Tibial nerve (tissue), 4 donors: ENCODE results near the gene CCDC183. TPM values are rescaled to one million over a fixed set of nuclear protein-coding genes. Genes with fewer than 3 reads are reported as not detected.

Experiments
- DNase-seq, 2 donors: peaks; one replicate each; pipeline ENCODE4 v3.0.0-alpha.2; 2019; ENCODE audit warnings: low spot score in 2 of 2
- H3K27ac ChIP-seq, 4 donors: fragments of 200-600 bp; sonication (generic) in 3 of 4; one replicate each; pipeline ENCODE4 v1.5.1; 2017 to 2019; ENCODE audit warnings: mild to moderate bottlenecking in 1 of 4
- H3K27me3 ChIP-seq, 2 donors: fragments of 200-600 bp; sonication (generic) in 1 of 2; one replicate each; pipeline versions ENCODE4 v1.5.1 to v1.6.0; 2017 to 2019
- H3K36me3 ChIP-seq, 3 donors: fragments of 200-600 bp; sonication (generic); one replicate each; pipeline ENCODE4 v1.5.1; 2018 to 2019
- H3K4me1 ChIP-seq, 4 donors: fragments of 200-600 bp; sonication (generic) in 3 of 4; one replicate each; pipeline ENCODE4 v1.5.1; 2017 to 2019
- H3K4me3 ChIP-seq, 4 donors: fragments of 200-600 bp; sonication (generic) in 3 of 4; one replicate each; pipeline ENCODE4 v1.5.1; 2017 to 2019; ENCODE audit warnings: mild to moderate bottlenecking in 1 of 4, moderate library complexity in 1 of 4
- H3K9me3 ChIP-seq, 4 donors: fragments of 200-600 bp; sonication (generic) in 3 of 4; one replicate each; pipeline ENCODE4 v1.5.1; 2017 to 2019
- CTCF ChIP-seq, 5 experiments: fragments of 200-600 bp in 3 of 5; fragments of 450-650 bp in 2 of 5; sonication (generic) in 3 of 5; IDR thresholded peaks; one replicate each; pipeline ENCODE4 v1.5.1; 2016 to 2019; ENCODE audit warnings: antibody characterized with exemption in 5 of 5, mild to moderate bottlenecking in 3 of 5, moderate library complexity in 2 of 5
- EP300 ChIP-seq, 2 donors: sonication (generic); formaldehyde crosslinking; IDR thresholded peaks; one replicate each; pipeline ENCODE4 v1.6.1; 2017; ENCODE audit warnings: antibody characterized with exemption in 2 of 2, mild to moderate bottlenecking in 1 of 2
- POLR2A ChIP-seq, 2 donors: fragments of 450-650 bp; IDR thresholded peaks; one replicate each; pipeline ENCODE4 v1.6.1; 2017; ENCODE audit warnings: antibody characterized with exemption in 2 of 2, mild to moderate bottlenecking in 2 of 2, moderate library complexity in 2 of 2
- WGBS, 2 donors: methylation state at CpG; one replicate each; pipeline ENCODE4 v1.1.5; 2018; 5-methylcytosine and 5-hydroxymethylcytosine counted together
- total RNA-seq, 4 donors: library from RNA; depleted of rRNA; stranded (reverse); fragments of >200 nt; gene quantifications; one replicate each; pipeline ENCODE4 v1.1.0, GENCODE V29; 2016

Gene CCDC183
- total RNA-seq, 4 donors from 2014 or later, result 1.5 to 5.1 (median 4.1) TPM

GRCh38 chr9:136849960-136850865 is 54.1 kb downstream of the CCDC183 start:
- Histone ChIP-seq H3K27ac (peak overlapping the region; percentile 74 to 94 (median 86)), H3K4me1 (peaks cover 0 to 63% (median 20%) of the 10 kb centered on the region in 4 donors), H3K36me3 (peaks cover 0 to 18% (median 0%) of the 10 kb centered on the region in 3 donors), H3K27me3 (peaks cover 3 to 24% of the 10 kb centered on the region in 2 donors), H3K4me3 (peak overlapping the region; percentile 51 to 85 (median 72)), H3K9me3 (no peaks in the 10 kb centered on the region)
- 60 to 61% methylated on average over 20 to 28 of the region's 43 CpGs for WGBS, 2 donors
- TF ChIP-seq CTCF (IDR thresholded peaks at IDR 0.05) (no peak), EP300 (IDR thresholded peaks at IDR 0.05) (no peak), POLR2A (IDR thresholded peaks at IDR 0.05) (no peak)
- no peak for DNase-seq

DNA sequence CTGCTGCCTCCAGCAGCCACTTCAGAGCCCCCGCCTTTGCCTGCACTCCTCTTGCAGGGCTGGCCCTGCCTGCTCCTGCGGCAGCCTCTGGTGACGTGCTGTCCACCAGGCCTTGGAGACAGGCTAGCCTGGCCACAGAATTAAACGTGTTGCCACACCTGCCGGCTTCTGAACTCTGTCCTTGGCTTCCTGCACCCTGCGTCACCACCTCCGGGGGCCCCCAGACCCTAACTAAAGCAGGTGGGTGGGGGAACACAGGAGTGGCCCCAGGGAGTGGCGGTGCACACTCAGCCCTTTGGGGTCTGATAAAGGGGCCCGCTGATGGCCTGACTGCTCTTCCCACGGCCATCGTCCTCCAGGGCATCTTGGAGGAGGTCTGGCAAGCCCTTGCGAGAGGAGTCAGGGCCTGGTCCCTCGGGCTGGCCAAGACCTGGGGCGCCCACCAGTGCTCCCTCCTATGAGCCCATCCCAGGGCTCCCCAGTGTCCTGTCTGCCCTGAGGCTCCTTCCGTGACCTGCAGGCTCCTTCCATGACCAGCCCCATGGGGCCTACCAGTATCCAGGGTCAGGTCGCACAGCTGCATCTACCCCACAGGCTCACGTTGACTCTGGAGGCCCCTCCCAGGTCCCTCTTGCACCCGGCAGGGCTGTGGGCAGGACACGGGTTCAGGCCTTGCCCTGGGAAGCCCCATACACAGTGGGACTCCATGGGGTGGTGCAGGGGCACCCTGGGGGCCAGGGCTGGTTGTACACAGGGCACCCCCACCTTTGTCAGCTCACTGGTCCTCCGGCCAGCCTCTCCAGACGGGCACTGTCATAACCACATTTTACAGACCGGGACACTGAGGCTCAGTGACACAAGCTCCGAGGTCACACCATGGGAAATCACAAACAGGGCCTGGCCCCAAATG is 55.0 kb downstream of the CCDC183 start:
- Histone ChIP-seq H3K27me3 (peaks cover 0 to 16% of the 10 kb centered on the region in 2 donors), H3K9me3 (no peaks in the 10 kb centered on the region), H3K36me3 (peaks cover 0 to 18% (median 0%) of the 10 kb centered on the region in 3 donors), H3K4me3 (no peak overlapping the region), H3K4me1 (peaks cover 0 to 55% (median 20%) of the 10 kb centered on the region in 4 donors), H3K27ac (peak overlapping the region in 1 of 4 donors; percentile 91)
- DNase-seq, result no peak
- TF ChIP-seq POLR2A (IDR thresholded peaks at IDR 0.05), result no peak
- TF ChIP-seq EP300 (IDR thresholded peaks at IDR 0.05), result no peak
- no peak for TF ChIP-seq CTCF (IDR thresholded peaks at IDR 0.05)
- 71 to 76% methylated on average over 11 to 20 of the region's 23 CpGs for WGBS, 2 donors

GRCh38 chr9:136851941-136852663 is 56.0 kb downstream of the CCDC183 start, which contains the start of gene MAMDC4:
TSS of gene MAMDC4 (plus strand) at chr9:136852346. CDS start at chr9:136852417, 71 bp downstream.
- peaks cover 0 to 18% (median 0%) of the 10 kb centered on the region in 3 donors for H3K36me3 ChIP-seq
- TF ChIP-seq CTCF (IDR thresholded peaks at IDR 0.05) (no peak), POLR2A (IDR thresholded peaks at IDR 0.05) (no peak), EP300 (IDR thresholded peaks at IDR 0.05) (no peak)
- H3K4me3 ChIP-seq, result no peak within 1 kb of the TSS
- H3K4me1 ChIP-seq, result peaks cover 0 to 47% (median 17%) of the 10 kb centered on the region in 4 donors
- WGBS, 2 donors, result 70 to 72% methylated on average over 22 to 23 of the region's 23 CpGs
- H3K9me3 ChIP-seq, result no peaks in the 10 kb centered on the region
- no peak for DNase-seq
- peaks cover 0 to 9% of the 10 kb centered on the region in 2 donors for H3K27me3 ChIP-seq
- no peak within 1 kb of the TSS for H3K27ac ChIP-seq

GRCh38 chr9:136852664-136853595 is 56.8 kb downstream of the CCDC183 start:
- 55 to 77% methylated on average over 5 to 25 of the region's 29 CpGs for WGBS, 2 donors
- TF ChIP-seq EP300 (IDR thresholded peaks at IDR 0.05) (no peak), POLR2A (IDR thresholded peaks at IDR 0.05) (no peak), CTCF (IDR thresholded peaks at IDR 0.05) (no peak)

More at GRCh38 chr9:136852664-136853595, 56.8 kb downstream of the CCDC183 start:
- Histone ChIP-seq H3K27me3 (peaks cover 0 to 2% of the 10 kb centered on the region in 2 donors), H3K36me3 (peaks cover 0 to 18% (median 0%) of the 10 kb centered on the region in 3 donors), H3K9me3 (no peaks in the 10 kb centered on the region), H3K4me1 (peaks cover 0 to 39% (median 14%) of the 10 kb centered on the region in 4 donors), H3K27ac (no peak overlapping the region), H3K4me3 (no peak overlapping the region)
- no peak for DNase-seq
